ENCODE data around the gene ZNF362.

Gene ZNF362

GRCh38 chr1:33268927-33269610 is 12.8 kb downstream of the ZNF362 start:
- DNase-seq (ENCODE audit: low read depth): no peak

DNA sequence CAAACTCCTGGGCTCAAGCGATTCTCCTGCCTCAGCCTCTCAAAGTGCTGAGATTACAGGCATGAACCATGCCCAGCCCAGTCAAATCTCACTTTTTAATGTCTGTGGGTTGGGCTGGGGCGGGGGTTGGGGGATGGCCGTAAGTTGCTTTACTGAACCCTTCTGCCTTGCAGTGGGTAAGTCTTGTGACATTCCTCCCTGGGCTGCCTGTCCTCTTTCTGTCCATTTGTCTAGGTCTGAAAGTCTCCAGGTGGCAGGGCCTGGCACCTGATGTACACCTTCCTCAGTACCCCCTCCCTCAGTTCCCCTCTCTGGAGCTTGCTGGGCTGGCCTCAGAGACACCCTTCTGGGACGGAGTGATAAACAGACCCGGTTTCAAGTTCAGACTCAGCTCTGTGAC is 13.3 kb downstream of the ZNF362 start:
- no peak for DNase-seq (ENCODE audit: low read depth)

DNA sequence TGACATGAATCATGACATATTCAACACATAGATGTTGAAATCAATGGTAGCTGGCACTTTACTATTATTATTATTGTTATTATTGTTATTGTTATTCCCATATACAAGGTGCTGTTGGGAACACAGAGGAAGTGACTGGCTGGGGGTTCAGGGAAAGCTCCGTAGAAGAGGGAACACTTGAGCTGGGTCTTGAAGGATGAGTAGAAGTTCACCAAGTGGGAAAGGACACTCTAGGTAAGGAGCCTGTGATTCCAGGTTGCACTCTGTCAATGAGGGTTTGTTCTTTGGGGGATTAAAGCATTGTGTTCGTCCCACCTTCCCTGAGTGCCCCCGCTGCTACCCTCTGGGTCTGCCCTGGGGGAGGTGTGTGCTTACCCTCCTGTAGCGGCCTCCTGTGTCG is 14.1 kb downstream of the ZNF362 start:
- DNase-seq (ENCODE audit: low read depth): no peak

- DNase-seq (ENCODE audit: low read depth): no peak
Observed at GRCh38 chr1:33270808-33271465, 14.6 kb downstream of the ZNF362 start.

- no peak for DNase-seq (ENCODE audit: low read depth)
Observed at GRCh38 chr1:33271666-33272505, 15.6 kb downstream of the ZNF362 start.

GRCh38 chr1:33272509-33272908 is 16.2 kb downstream of the ZNF362 start:
- DNase-seq (ENCODE audit: low read depth): no peak

- DNase-seq (ENCODE audit: low read depth): no peak
Observed at GRCh38 chr1:33272930-33273329, 16.6 kb downstream of the ZNF362 start.

- no peak for DNase-seq (ENCODE audit: low read depth)
Observed at GRCh38 chr1:33273406-33273805, 17.1 kb downstream of the ZNF362 start.

DNA sequence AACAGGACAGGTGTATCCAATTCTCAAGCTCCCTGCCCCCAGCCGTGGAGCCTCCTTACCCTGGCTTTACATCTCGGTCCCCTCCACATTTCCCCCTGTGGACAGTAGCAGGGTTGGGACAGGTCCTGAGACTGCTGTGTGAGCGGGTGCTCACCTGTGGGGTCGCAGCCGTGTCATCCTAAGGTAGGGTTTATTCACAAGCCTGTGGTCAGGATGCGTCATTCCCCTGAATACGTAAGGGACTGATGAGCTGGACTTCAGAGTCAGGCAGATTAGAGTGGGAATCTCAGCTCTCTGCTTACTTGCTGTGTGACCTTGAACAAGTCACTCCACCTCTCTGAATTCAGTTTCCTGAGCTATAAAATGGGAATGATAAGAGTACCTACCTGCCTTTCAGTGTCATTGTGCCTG is 17.7 kb downstream of the ZNF362 start:
- DNase-seq (ENCODE audit: low read depth): no peak

- DNase-seq (ENCODE audit: low read depth): no peak
Observed at GRCh38 chr1:33274446-33274845, 18.2 kb downstream of the ZNF362 start.

DNA sequence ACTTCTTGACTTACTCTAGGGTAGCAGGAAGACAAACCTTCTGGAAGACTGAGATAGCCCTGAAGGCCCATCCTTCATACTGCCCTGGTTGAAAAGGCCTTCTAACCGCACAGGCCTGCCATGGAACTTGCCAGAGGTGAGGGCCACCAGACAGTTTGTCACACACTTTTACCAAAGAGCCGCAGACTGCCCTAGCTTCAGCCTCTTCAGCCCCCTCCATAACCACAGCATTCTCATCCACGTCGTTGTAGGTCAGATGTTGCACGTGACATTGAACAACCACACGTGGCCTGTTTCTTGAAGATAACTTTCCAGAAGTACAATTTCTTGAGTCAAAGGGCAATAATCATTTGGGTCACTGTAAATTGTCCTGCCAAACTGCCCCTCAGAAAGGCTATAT is 18.9 kb downstream of the ZNF362 start:
- no peak for DNase-seq (ENCODE audit: low read depth)

DNA sequence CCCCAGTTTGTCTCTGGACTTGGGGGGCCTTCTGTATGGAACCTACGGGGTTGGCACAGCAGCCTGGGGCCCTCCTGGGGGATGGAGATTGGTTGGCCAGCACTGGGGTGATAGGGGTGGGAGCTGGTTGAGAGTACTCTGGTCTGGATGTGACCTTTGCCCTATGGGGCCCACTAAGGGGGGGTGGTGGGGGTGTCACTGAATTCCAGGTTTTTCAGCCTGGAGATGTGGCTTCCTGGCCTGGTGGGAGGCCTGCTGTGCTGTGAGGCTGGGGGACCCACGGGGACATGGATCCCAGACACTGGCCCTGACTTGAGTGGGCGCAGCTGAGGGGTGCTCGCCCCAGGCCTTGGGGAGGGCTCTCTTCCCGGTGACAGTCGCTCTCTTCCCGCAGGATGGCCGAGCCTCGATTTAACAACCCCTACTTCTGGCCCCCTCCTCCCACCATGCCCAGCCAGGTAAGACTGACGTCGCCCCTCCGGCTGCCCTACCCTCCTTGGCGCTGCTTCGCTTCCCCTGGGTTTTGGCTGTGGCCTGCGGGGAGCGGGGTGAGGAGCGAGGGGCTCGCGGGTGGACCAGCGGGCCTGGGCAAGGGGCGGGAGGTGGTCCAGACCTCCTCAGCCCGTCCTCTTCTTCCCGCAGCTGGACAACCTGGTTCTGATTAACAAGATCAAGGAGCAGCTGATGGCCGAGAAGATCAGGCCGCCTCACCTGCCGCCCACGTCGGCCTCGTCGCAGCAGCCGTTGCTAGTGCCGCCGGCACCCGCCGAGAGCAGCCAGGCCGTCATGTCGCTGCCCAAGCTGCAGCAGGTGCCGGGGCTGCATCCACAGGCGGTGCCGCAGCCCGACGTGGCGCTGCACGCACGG is 19.6 kb downstream of the ZNF362 start:
- no peak for DNase-seq (ENCODE audit: low read depth)

- no peak for DNase-seq (ENCODE audit: low read depth)
Observed at GRCh38 chr1:33276573-33277298, 20.4 kb downstream of the ZNF362 start.

- no peak for DNase-seq (ENCODE audit: low read depth)
Observed at GRCh38 chr1:33277488-33278084, 21.3 kb downstream of the ZNF362 start.

- DNase-seq (ENCODE audit: low read depth): no peak
Observed at GRCh38 chr1:33280091-33280661, 23.9 kb downstream of the ZNF362 start.

- no peak for DNase-seq (ENCODE audit: low read depth)
Observed at GRCh38 chr1:33281554-33282303, 25.4 kb downstream of the ZNF362 start.

DNA sequence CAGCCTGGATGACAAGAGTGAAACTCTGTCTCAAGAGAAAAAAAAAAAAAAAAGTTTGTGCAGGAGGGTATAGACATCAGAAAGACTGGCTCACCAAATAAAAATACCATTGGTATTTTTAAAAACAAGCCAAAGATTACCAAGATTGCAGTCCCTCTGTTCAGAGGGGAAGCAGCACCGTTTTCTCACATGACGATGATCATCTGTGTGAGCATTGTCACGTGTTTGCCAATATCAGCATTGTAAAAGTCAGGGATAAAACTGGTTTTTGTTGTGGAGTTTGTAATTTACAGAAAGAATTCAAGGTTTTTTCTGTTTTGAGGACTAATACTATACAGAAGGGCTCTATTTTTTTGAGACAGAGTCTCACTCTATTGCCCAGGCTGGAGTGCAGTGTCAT is 26.5 kb downstream of the ZNF362 start:
- no peak for DNase-seq (ENCODE audit: low read depth)

DNA sequence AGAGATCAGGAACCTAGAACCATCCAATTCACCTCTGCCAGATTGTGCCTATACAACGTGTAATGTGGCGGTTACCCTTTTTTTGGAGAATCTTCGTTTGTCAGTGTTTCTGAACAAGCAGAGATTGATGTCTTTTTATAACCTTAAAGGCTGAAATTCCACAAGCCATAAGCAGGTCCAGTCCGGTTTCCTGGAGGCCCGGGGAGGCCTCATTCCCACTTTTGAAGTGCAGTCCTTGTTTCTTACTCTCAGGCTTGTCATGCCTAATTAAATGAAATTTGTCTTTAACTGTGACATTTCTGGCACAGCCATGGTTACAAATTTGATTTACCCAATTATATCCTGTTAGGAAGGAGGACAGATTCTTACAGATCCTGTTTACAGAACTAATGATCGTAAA is 27.8 kb downstream of the ZNF362 start:
- DNase-seq (ENCODE audit: low read depth): no peak

DNA sequence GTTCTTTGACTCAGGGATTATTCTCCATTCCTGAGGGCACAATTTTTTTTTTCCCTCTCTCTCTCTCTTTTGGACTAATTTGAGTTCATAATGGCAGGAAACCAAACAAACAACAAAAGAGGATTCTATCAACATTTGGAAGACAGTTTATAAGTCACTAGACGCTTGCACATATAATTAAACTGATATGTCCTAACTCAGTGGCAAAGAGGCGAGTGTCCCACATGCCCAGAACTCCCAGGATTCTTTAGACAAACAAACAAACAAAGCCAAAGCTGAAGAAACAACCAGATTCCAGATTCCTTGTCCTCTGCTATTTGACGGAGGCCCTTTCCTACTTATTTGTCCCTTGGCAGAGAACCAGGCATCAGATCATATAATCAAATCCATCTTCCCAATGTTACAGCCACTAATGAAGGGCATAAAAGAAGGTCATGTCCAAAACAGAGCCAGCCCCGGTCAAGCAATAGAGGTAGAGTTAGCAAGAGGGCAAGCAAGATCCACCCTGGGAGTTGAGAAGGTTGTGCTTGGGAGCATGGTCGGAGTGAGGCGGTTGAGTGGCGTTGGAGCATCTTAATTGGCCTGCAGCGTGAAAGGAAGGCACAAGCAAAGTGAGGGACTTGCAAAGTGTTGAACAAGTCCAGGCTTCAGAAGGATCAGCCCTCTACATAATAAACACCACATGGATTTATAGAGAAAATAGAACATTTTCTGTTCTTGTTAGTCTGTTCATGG is 30.3 kb downstream of the ZNF362 start:
- no peak for DNase-seq (ENCODE audit: low read depth)

Data from GM04504 (cell line).